Measurements from ENCODE around the gene KPNA1.

- TF ChIP-seq CTCF (IDR thresholded peaks at IDR 0.05) (no peak), REST (IDR thresholded peaks at IDR 0.05; ENCODE audit: insufficient read depth in 1 of 2, low read depth in 2 of 2, low read length in 1 of 2) (no peak), POLR2AphosphoS5 (IDR thresholded peaks at IDR 0.05; ENCODE audit: low read depth, low read length) (no peak), SIN3A (IDR thresholded peaks at IDR 0.05; ENCODE audit: borderline replicate concordance, insufficient read depth, low read depth, low read length) (no peak)
These were observed 120.6 kb downstream of the KPNA1 start for GRCh38 chr3:122394173-122394572.

Data from Panc1 (cell line).